ENCODE results near the gene RNASE1. TPM values are rescaled to one million over a fixed set of nuclear protein-coding genes. Genes with fewer than 3 reads are reported as not detected.

The RNASE1 gene
- total and polyA plus RNA-seq, 2 experiments from 2014 or later: not detected

DNA sequence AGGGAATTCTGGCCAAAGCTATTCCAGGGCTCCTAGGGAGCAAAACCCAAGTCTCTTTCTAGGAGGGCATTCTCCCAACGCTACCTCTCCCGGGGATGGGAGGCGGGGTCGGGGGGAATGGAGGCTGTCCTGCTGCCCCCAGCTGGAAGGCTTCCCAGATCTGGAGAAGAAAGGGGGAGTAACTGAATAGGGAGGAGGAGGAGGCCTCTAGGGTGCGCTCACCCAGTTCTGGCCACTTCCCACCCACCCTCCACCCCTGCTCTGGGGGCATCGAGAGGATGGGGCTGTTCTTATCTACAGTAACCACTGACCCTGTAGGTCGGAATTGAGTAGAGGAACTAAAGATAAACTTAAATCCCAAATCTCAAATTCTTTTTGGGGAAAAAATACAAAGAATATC, 579 bp upstream of the RNASE1 start:
- H2AFZ ChIP-seq: no peak overlapping the region
- no peak for TF ChIP-seq EZH2phosphoT487 (IDR thresholded peaks at IDR 0.05; ENCODE audit: insufficient read depth, low read depth)
- no peak for TF ChIP-seq EZH2 (IDR thresholded peaks at IDR 0.05; ENCODE audit: insufficient read depth, poor library complexity, severe bottlenecking)
- H3K79me2 ChIP-seq (ENCODE audit: insufficient read depth): no peaks in the 10 kb centered on the region
- no peaks in the 10 kb centered on the region for H3K9me2 ChIP-seq (ENCODE audit: insufficient read depth)
- DNase-seq: no peak
- 47 to 56% methylated on average over 7 of the region's 7 CpGs for WGBS, 2 experiments (ENCODE audit: low coverage in 1 of 2, low lambda C conversion rate in 2 of 2, missing lambda C conversion rate in 2 of 2)
- no peak overlapping the region for H3K27ac ChIP-seq
- no peaks in the 10 kb centered on the region for H4K20me1 ChIP-seq (ENCODE audit: insufficient read depth)
- no peak overlapping the region for H3K4me3 ChIP-seq
- H3K9me3 ChIP-seq (ENCODE audit: low read depth): no peaks in the 10 kb centered on the region
- H3K27me3 ChIP-seq (replicated peaks; ENCODE audit: insufficient read depth): peaks cover 8% of the 10 kb centered on the region; the same call in 1 of the 2 replicates
- no peaks in the 10 kb centered on the region for H3F3A ChIP-seq (ENCODE audit: insufficient read depth)
- H3K4me2 ChIP-seq (ENCODE audit: unreplicated experiment): no peak overlapping the region
- H3K9ac ChIP-seq: no peak overlapping the region
- in situ Hi-C loops (cut with MboI): no loop called here
- H3K36me3 ChIP-seq (ENCODE audit: low read depth): no peaks in the 10 kb centered on the region
- no peaks in the 10 kb centered on the region for H3K4me1 ChIP-seq (ENCODE audit: insufficient read depth)

GRCh38 chr14:20801726-20802125, 918 bp downstream of the RNASE1 start:
- H3K4me1 ChIP-seq (ENCODE audit: insufficient read depth): no peaks in the 10 kb centered on the region
- 49 to 50% methylated on average over 9 of the region's 9 CpGs for WGBS, 2 experiments (ENCODE audit: low coverage in 1 of 2, low lambda C conversion rate in 2 of 2, missing lambda C conversion rate in 2 of 2)
- no peak overlapping the region for H3K27ac ChIP-seq
- H3K36me3 ChIP-seq (ENCODE audit: low read depth): no peaks in the 10 kb centered on the region
- in situ Hi-C loops (cut with MboI): no loop called here
- H3K9me3 ChIP-seq (ENCODE audit: low read depth): no peaks in the 10 kb centered on the region
- H3K27me3 ChIP-seq (replicated peaks; ENCODE audit: insufficient read depth): no peaks in the 10 kb centered on the region
- no peak for DNase-seq
- H3K4me3 ChIP-seq: no peak overlapping the region
- H3K9ac ChIP-seq: no peak overlapping the region
- H3K9me2 ChIP-seq (ENCODE audit: insufficient read depth): no peaks in the 10 kb centered on the region
- H3K4me2 ChIP-seq (ENCODE audit: unreplicated experiment): no peak overlapping the region
- no peaks in the 10 kb centered on the region for H3F3A ChIP-seq (ENCODE audit: insufficient read depth)
- H3K79me2 ChIP-seq (ENCODE audit: insufficient read depth): no peaks in the 10 kb centered on the region
- H4K20me1 ChIP-seq (ENCODE audit: insufficient read depth): no peaks in the 10 kb centered on the region
- H2AFZ ChIP-seq: no peak overlapping the region
- TF ChIP-seq EZH2 (IDR thresholded peaks at IDR 0.05; ENCODE audit: insufficient read depth, poor library complexity, severe bottlenecking) (no peak), EZH2phosphoT487 (IDR thresholded peaks at IDR 0.05; ENCODE audit: insufficient read depth, low read depth) (no peak)

- Histone ChIP-seq H3F3A (ENCODE audit: insufficient read depth) (no peaks in the 10 kb centered on the region), H3K79me2 (ENCODE audit: insufficient read depth) (no peaks in the 10 kb centered on the region), H3K27ac (no peak overlapping the region), H3K27me3 (replicated peaks; ENCODE audit: insufficient read depth) (no peaks in the 10 kb centered on the region), H3K9ac (no peak overlapping the region), H3K36me3 (ENCODE audit: low read depth) (no peaks in the 10 kb centered on the region), H3K4me2 (ENCODE audit: unreplicated experiment) (no peak overlapping the region), H3K9me3 (ENCODE audit: low read depth) (no peaks in the 10 kb centered on the region), H3K9me2 (ENCODE audit: insufficient read depth) (no peaks in the 10 kb centered on the region), H2AFZ (no peak overlapping the region), H4K20me1 (ENCODE audit: insufficient read depth) (no peaks in the 10 kb centered on the region), H3K4me1 (ENCODE audit: insufficient read depth) (no peaks in the 10 kb centered on the region), H3K4me3 (no peak overlapping the region)
- 53 to 54% methylated on average over 9 of the region's 9 CpGs for WGBS, 2 experiments (ENCODE audit: low coverage in 1 of 2, low lambda C conversion rate in 2 of 2, missing lambda C conversion rate in 2 of 2)
- TF ChIP-seq EZH2phosphoT487 (IDR thresholded peaks at IDR 0.05; ENCODE audit: insufficient read depth, low read depth): no peak
- no peak for TF ChIP-seq EZH2 (IDR thresholded peaks at IDR 0.05; ENCODE audit: insufficient read depth, poor library complexity, severe bottlenecking)
- no peak for DNase-seq
- in situ Hi-C loops (cut with MboI): no loop called here
Measured at GRCh38 chr14:20799892-20800544, 2.6 kb downstream of the RNASE1 start.

- Histone ChIP-seq H2AFZ (no peak overlapping the region), H3K27me3 (replicated peaks; ENCODE audit: insufficient read depth) (0 out of 2 replicates have a peak, but pooled peaks cover under 1% of the 10 kb centered on the region)
- in situ Hi-C loops (cut with MboI): no loop called here
Measured at GRCh38 chr14:20799456-20799891, 3.2 kb downstream of the RNASE1 start.

More at GRCh38 chr14:20799456-20799891, 3.2 kb downstream of the RNASE1 start:
- Histone ChIP-seq H3K27ac (no peak overlapping the region), H3K4me2 (ENCODE audit: unreplicated experiment) (no peak overlapping the region), H4K20me1 (ENCODE audit: insufficient read depth) (no peaks in the 10 kb centered on the region), H3K9me3 (ENCODE audit: low read depth) (no peaks in the 10 kb centered on the region), H3F3A (ENCODE audit: insufficient read depth) (no peaks in the 10 kb centered on the region), H3K79me2 (ENCODE audit: insufficient read depth) (no peaks in the 10 kb centered on the region), H3K36me3 (ENCODE audit: low read depth) (no peaks in the 10 kb centered on the region), H3K4me1 (ENCODE audit: insufficient read depth) (no peaks in the 10 kb centered on the region), H3K9me2 (ENCODE audit: insufficient read depth) (no peaks in the 10 kb centered on the region), H3K4me3 (no peak overlapping the region), H3K9ac (no peak overlapping the region)
- no peak for DNase-seq
- WGBS, 2 experiments (ENCODE audit: low coverage in 1 of 2, low lambda C conversion rate in 2 of 2, missing lambda C conversion rate in 2 of 2): 24 to 25% methylated on average over 4 of the region's 4 CpGs
- no peak for TF ChIP-seq EZH2 (IDR thresholded peaks at IDR 0.05; ENCODE audit: insufficient read depth, poor library complexity, severe bottlenecking)
- TF ChIP-seq EZH2phosphoT487 (IDR thresholded peaks at IDR 0.05; ENCODE audit: insufficient read depth, low read depth): no peak
